Liver (tissue), 3 donors: ENCODE results near the gene CES4A.

Source experiments
- ATF3 ChIP-seq: IDR thresholded peaks from 2 replicates; pipeline ENCODE4 v1.6.1; 2016; ENCODE audit warnings: antibody characterized with exemption
- CTCF ChIP-seq: fragments of 150-350 bp; IDR thresholded peaks from 2 replicates; pipeline ENCODE4 v1.5.1; 2017; ENCODE audit warnings: improper control_type of control experiment, low read depth, low read length; ENCODE audit not compliant: missing input control
- EGR1 ChIP-seq, 2 donors: IDR thresholded peaks; 2 replicates each; pipeline ENCODE4 v1.6.1; 2016 to 2018; ENCODE audit warnings: antibody characterized with exemption in 2 of 2, low read depth in 2 of 2
- FOXA1 ChIP-seq: IDR thresholded peaks from 2 replicates; pipeline ENCODE4 v1.6.1; 2016; ENCODE audit warnings: antibody characterized with exemption
- GABPA ChIP-seq, 2 donors: IDR thresholded peaks in 1 of 2; conservative IDR thresholded peaks in 1 of 2; 2 replicates each; pipeline ENCODE4 v1.6.1; 2016; ENCODE audit warnings: antibody characterized with exemption in 2 of 2, mild to moderate bottlenecking in 1 of 2, moderate library complexity in 1 of 2
- MAX ChIP-seq: IDR thresholded peaks from 2 replicates; pipeline ENCODE4 v1.6.1; 2016; ENCODE audit warnings: antibody characterized with exemption
- RAD21 ChIP-seq, 2 donors: IDR thresholded peaks; 2 replicates each; pipeline ENCODE4 v1.6.1; 2016; ENCODE audit warnings: antibody characterized with exemption in 2 of 2, mild to moderate bottlenecking in 2 of 2
- REST ChIP-seq: IDR thresholded peaks from 2 replicates; pipeline ENCODE4 v1.6.1; 2016; ENCODE audit warnings: antibody characterized with exemption, mild to moderate bottlenecking
- ZBTB33 ChIP-seq: IDR thresholded peaks from 2 replicates; pipeline ENCODE4 v1.6.1; 2016; ENCODE audit warnings: antibody characterized with exemption
- donor health status: healthy.
- donor health status: healthy.

GRCh38 chr16:67029254-67030096 lies 41.1 kb downstream of the CES4A start:
- TF ChIP-seq CTCF (no peak), REST (no peak), FOXA1 (no peak), EGR1 (IDR thresholded peaks at IDR 0.05; ENCODE audit: low read depth in 2 of 2) (no peak), ZBTB33 (no peak), GABPA (IDR thresholded peaks at IDR 0.05 in 1 of 2, conservative IDR thresholded peaks at IDR 0.05 in 1 of 2) (no peak), MAX (no peak), ATF3 (no peak), RAD21 (IDR thresholded peaks at IDR 0.05) (no peak)
